HL-60 (cell line): Measurements from ENCODE around the gene L3MBTL3.

ENCODE experiments used
- DNase-seq, 2 experiments: peaks; one replicate each; pipeline ENCODE4 v3.0.0-alpha.2; 2010 to 2020; ENCODE audit warnings: low read depth in 1 of 2, low spot score in 1 of 2
- H3K27ac ChIP-seq: fragments of 250-450 bp; sonication (Bioruptor Pico); replicated peaks from 2 replicates; pipeline ENCODE4 v1.5.1; 2020; ENCODE audit warnings: mild to moderate bottlenecking, moderate library complexity
- H3K27me3 ChIP-seq: fragments of 250-450 bp; sonication (Bioruptor Pico); 2 replicates; pipeline ENCODE4 v1.5.1; 2021; ENCODE audit warnings: mild to moderate bottlenecking, moderate library complexity; ENCODE audit not compliant: insufficient read depth, poor library complexity, severe bottlenecking
- H3K4me3 ChIP-seq: replicated peaks from 2 replicates; pipeline ENCODE4 v1.5.1; 2011; ENCODE audit warnings: mild to moderate bottlenecking, control low read depth, low read length; ENCODE audit not compliant: insufficient read depth
- GABPA ChIP-seq: IDR thresholded peaks from 2 replicates; pipeline ENCODE4 v1.6.1; 2012; ENCODE audit warnings: low read depth
- POLR2AphosphoS5 ChIP-seq: IDR thresholded peaks from 2 replicates; pipeline ENCODE4 v1.6.1; 2012; ENCODE audit warnings: low read depth
- REST ChIP-seq: IDR thresholded peaks from 2 replicates; pipeline ENCODE4 v1.6.1; 2012; ENCODE audit warnings: low read depth; ENCODE audit not compliant: insufficient replicate concordance
- SPI1 ChIP-seq: IDR thresholded peaks from 2 replicates; pipeline ENCODE4 v1.6.1; 2012; ENCODE audit warnings: low read depth, mild to moderate bottlenecking, borderline replicate concordance
- TF ChIP-seq, protein P1 (sequence below): IDR thresholded peaks from one replicate; pipeline ENCODE4 v1.5.1; 2011; ENCODE audit warnings: low read length, control low read depth, inconsistent platforms; ENCODE audit not compliant: insufficient read depth

L3MBTL3 gene

GRCh38 chr6:130128326-130128725, 109.9 kb downstream of the L3MBTL3 start:
- DNase-seq: no peak

GRCh38 chr6:130129762-130130246, 111.4 kb downstream of the L3MBTL3 start:
- no peak for DNase-seq
- H3K27me3 ChIP-seq: no peaks in the 10 kb centered on the region
- TF ChIP-seq SPI1: no peak
- TF ChIP-seq, protein P1, sequence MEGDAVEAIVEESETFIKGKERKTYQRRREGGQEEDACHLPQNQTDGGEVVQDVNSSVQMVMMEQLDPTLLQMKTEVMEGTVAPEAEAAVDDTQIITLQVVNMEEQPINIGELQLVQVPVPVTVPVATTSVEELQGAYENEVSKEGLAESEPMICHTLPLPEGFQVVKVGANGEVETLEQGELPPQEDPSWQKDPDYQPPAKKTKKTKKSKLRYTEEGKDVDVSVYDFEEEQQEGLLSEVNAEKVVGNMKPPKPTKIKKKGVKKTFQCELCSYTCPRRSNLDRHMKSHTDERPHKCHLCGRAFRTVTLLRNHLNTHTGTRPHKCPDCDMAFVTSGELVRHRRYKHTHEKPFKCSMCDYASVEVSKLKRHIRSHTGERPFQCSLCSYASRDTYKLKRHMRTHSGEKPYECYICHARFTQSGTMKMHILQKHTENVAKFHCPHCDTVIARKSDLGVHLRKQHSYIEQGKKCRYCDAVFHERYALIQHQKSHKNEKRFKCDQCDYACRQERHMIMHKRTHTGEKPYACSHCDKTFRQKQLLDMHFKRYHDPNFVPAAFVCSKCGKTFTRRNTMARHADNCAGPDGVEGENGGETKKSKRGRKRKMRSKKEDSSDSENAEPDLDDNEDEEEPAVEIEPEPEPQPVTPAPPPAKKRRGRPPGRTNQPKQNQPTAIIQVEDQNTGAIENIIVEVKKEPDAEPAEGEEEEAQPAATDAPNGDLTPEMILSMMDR: no peak
- TF ChIP-seq POLR2AphosphoS5: no peak
- TF ChIP-seq REST: no peak
- TF ChIP-seq GABPA: no peak
- H3K27ac ChIP-seq: no peak overlapping the region
- H3K4me3 ChIP-seq: no peak overlapping the region

More at GRCh38 chr6:130128326-130128725, 109.9 kb downstream of the L3MBTL3 start:
- Histone ChIP-seq H3K27ac (no peak overlapping the region), H3K4me3 (no peak overlapping the region), H3K27me3 (no peaks in the 10 kb centered on the region)
- no peak for TF ChIP-seq GABPA
- TF ChIP-seq REST: no peak
- no peak for TF ChIP-seq POLR2AphosphoS5
- TF ChIP-seq, protein P1: no peak
- no peak for TF ChIP-seq SPI1

- Histone ChIP-seq H3K27me3 (no peaks in the 10 kb centered on the region), H3K4me3 (no peak overlapping the region), H3K27ac (no peak overlapping the region)
- TF ChIP-seq, protein P1: no peak
- no peak for TF ChIP-seq REST
- no peak for TF ChIP-seq GABPA
- no peak for DNase-seq
Measured at GRCh38 chr6:130132286-130132701, 113.9 kb downstream of the L3MBTL3 start.
